AG09319 (cell line): Measurements from ENCODE around the gene TLL1.

Experiments
- DNase-seq: peaks from one replicate; pipeline ENCODE4 v3.0.0-alpha.2; 2010; ENCODE audit warnings: low read depth; ENCODE audit errors: extremely low read depth
- CTCF ChIP-seq: IDR thresholded peaks from 2 replicates; pipeline ENCODE4 v1.5.1; 2011; ENCODE audit warnings: low read depth, mild to moderate bottlenecking, inconsistent platforms, low read length, moderate library complexity

TLL1 gene

GRCh38 chr4:165991325-165992180 lies 118.5 kb downstream of the TLL1 start:
- DNase-seq = peak; percentile 3
- no peak for TF ChIP-seq CTCF

- no peak for TF ChIP-seq CTCF
- no peak for DNase-seq
Measured at GRCh38 chr4:165992283-165992682, 119.2 kb downstream of the TLL1 start.

- DNase-seq = no peak
- TF ChIP-seq CTCF = no peak
Measured at GRCh38 chr4:165994701-165995100, 121.7 kb downstream of the TLL1 start.

GRCh38 chr4:166003811-166004210 lies 130.8 kb downstream of the TLL1 start:
- TF ChIP-seq CTCF = no peak
- DNase-seq = no peak

- no peak for TF ChIP-seq CTCF
- DNase-seq = no peak
Measured at GRCh38 chr4:166006217-166006616, 133.2 kb downstream of the TLL1 start.

GRCh38 chr4:166008510-166008909 lies 135.5 kb downstream of the TLL1 start:
- TF ChIP-seq CTCF = no peak
- no peak for DNase-seq

GRCh38 chr4:166012129-166013030 lies 139.3 kb downstream of the TLL1 start:
- no peak for DNase-seq
- TF ChIP-seq CTCF = no peak
